Endothelial cell of umbilical vein (primary cell): Measurements from ENCODE around the gene MYL2. TPM values are rescaled to one million over a fixed set of nuclear protein-coding genes. Genes with fewer than 3 reads are reported as not detected.

Source experiments
- BruUV-seq: library from RNA; stranded (reverse); fragments of 400-500 nt; replicated peaks from 2 replicates; lab custom pipeline; 2021; lab: Mats Ljungman, UMichigan
- CTCF ChIA-PET: fragments of 300-600, 350-600 bp; sonication (Branson Sonifier 250); formaldehyde crosslinking; loops from one replicate; lab custom pipeline; 2021; ENCODE audit warnings: antibody characterized with exemption, inconsistent platforms; lab: Charles Lee
- POLR2A ChIA-PET: fragments of 300-600, 350-600 bp; sonication (Branson Sonifier 250); formaldehyde crosslinking; loops from one replicate; lab custom pipeline; 2021; ENCODE audit warnings: antibody characterized with exemption, inconsistent platforms; lab: Charles Lee
- DNase-seq: peaks from one replicate; pipeline ENCODE4 v3.0.0-alpha.2; 2011; ENCODE audit warnings: low read depth, low spot score
- FAIRE-seq: peaks from 2 replicates; lab custom pipeline; 2011; peaks lifted over from hg19 to GRCh38; lab: Jason Lieb, UNC
- H2AFZ ChIP-seq: 2 replicates; pipeline ENCODE4 v1.6.0; 2012; ENCODE audit warnings: low read depth, low read length, control low read depth, inconsistent platforms
- H3K27ac ChIP-seq: 2 replicates; pipeline ENCODE4 v1.5.1; 2011; ENCODE audit warnings: low read depth, mild to moderate bottlenecking, control low read depth, low read length, moderate library complexity; ENCODE audit not compliant: insufficient read depth
- H3K27me3 ChIP-seq, 2 experiments: 2 replicates each; pipeline versions ENCODE4 v1.6.0 to v1.6.1; 2011; ENCODE audit warnings: low read length in 2 of 2, mixed read lengths in 1 of 2; ENCODE audit not compliant: control insufficient read depth in 2 of 2, insufficient read depth in 2 of 2
- H3K36me3 ChIP-seq, 2 experiments: 2 replicates in 1 of 2; 3 replicates in 1 of 2; pipeline ENCODE4 v1.5.1; 2011; ENCODE audit warnings: low read length in 2 of 2, mild to moderate bottlenecking in 1 of 2, moderate library complexity in 1 of 2; ENCODE audit not compliant: control insufficient read depth in 2 of 2, insufficient read depth in 2 of 2; ENCODE audit errors: extremely low read depth in 1 of 2
- H3K4me1 ChIP-seq: 3 replicates; pipeline ENCODE4 v1.5.1; 2011; ENCODE audit warnings: mild to moderate bottlenecking, low read length; ENCODE audit not compliant: control insufficient read depth, insufficient read depth; ENCODE audit errors: extremely low read depth
- H3K4me2 ChIP-seq: 2 replicates; pipeline ENCODE4 v1.6.1; 2011; ENCODE audit warnings: low read length, control low read depth, mixed read lengths; ENCODE audit not compliant: insufficient read depth
- H3K4me3 ChIP-seq, 3 experiments: fragments of 200-600 bp in 1 of 3; sonication (generic), shearing (Covaris generic) in 1 of 3; replicated peaks in 1 of 3; 2 replicates each; pipeline ENCODE4 v1.5.1; 2011 to 2016; ENCODE audit warnings: control low read depth in 3 of 3, low read length in 3 of 3, mild to moderate bottlenecking in 2 of 3, inconsistent platforms in 1 of 3, low read depth in 1 of 3, moderate library complexity in 1 of 3; ENCODE audit not compliant: insufficient read depth in 1 of 3
- H3K79me2 ChIP-seq: 2 replicates; pipeline ENCODE4 v1.6.0; 2012; ENCODE audit warnings: low read length, inconsistent platforms; ENCODE audit not compliant: control insufficient read depth, insufficient read depth
- H3K9ac ChIP-seq: replicated peaks from 2 replicates; pipeline ENCODE3; 2011; ENCODE audit warnings: low read length, control low read depth; ENCODE audit not compliant: insufficient read depth; ENCODE audit errors: extremely low read depth
- H3K9me1 ChIP-seq: replicated peaks from 3 replicates; pipeline ENCODE4 v1.6.0; 2011; ENCODE audit warnings: mild to moderate bottlenecking, low read length; ENCODE audit not compliant: control insufficient read depth, insufficient read depth; ENCODE audit errors: extremely low read depth
- H3K9me3 ChIP-seq: replicated peaks from 2 replicates; pipeline ENCODE4 v1.5.1; 2012; ENCODE audit warnings: low read length, inconsistent platforms; ENCODE audit not compliant: control insufficient read depth, insufficient read depth
- H4K20me1 ChIP-seq: replicated peaks from 2 replicates; pipeline ENCODE3; 2011; ENCODE audit warnings: mild to moderate bottlenecking, low read length; ENCODE audit not compliant: control insufficient read depth, insufficient read depth; ENCODE audit errors: extremely low read depth
- CTCF ChIP-seq, 2 donors: IDR thresholded peaks; 1 replicate in 1 of 2; 2 replicates in 1 of 2; pipeline ENCODE4 v1.5.1; 2011; ENCODE audit warnings: low read length in 2 of 2, mild to moderate bottlenecking in 2 of 2, moderate library complexity in 2 of 2, control low read depth in 1 of 2, inconsistent platforms in 1 of 2, low read depth in 1 of 2; ENCODE audit not compliant: insufficient read depth in 1 of 2; ENCODE audit errors: extremely low read depth in 1 of 2
- EZH2 ChIP-seq: IDR thresholded peaks from 2 replicates; pipeline ENCODE4 v1.6.1; 2012; ENCODE audit warnings: borderline replicate concordance, low read depth, mild to moderate bottlenecking, moderate library complexity, low read length, inconsistent platforms; ENCODE audit not compliant: severe bottlenecking
- FOS ChIP-seq: IDR thresholded peaks from 2 replicates; pipeline ENCODE4 v1.6.1; 2011; ENCODE audit warnings: mild to moderate bottlenecking, low read length, moderate library complexity, borderline replicate concordance; ENCODE audit not compliant: insufficient read depth
- GATA2 ChIP-seq: IDR thresholded peaks from 2 replicates; pipeline ENCODE4 v1.7.0; 2011; ENCODE audit warnings: low read depth, mild to moderate bottlenecking, moderate library complexity, mixed read lengths, low read length; ENCODE audit not compliant: insufficient read length, insufficient read depth
- MAX ChIP-seq: IDR thresholded peaks from 2 replicates; pipeline ENCODE4 v1.6.1; 2011; ENCODE audit not compliant: insufficient read depth, insufficient read length
- MYC ChIP-seq: IDR thresholded peaks from one replicate; pipeline ENCODE4 v1.6.1; 2011; ENCODE audit warnings: mild to moderate bottlenecking, low read depth, low read length
- dilution Hi-C: fragments of 300-500 bp; cut with MboI; formaldehyde crosslinking; loops from one replicate; pipeline ENCODE4 v1.15.0; 2019; ENCODE audit warnings: low sequenced_read_pairs; ENCODE audit not compliant: extremely low pct_ligation_motif_present
- intact Hi-C: fragments of 100-400 bp; cut with micrococcal nuclease; formaldehyde crosslinking; loops from one replicate; pipeline ENCODE4 v1.10.0; 2022
- polyA plus RNA-seq, 4 experiments: library from polyadenylated mRNA; depleted of rRNA in 3 of 4; stranded (reverse) in 3 of 4; unstranded in 1 of 4; fragments of >200 nt; gene quantifications; 2 replicates each; pipeline versions ENCODE4 v1.2.1 to v1.2.3, GENCODE V29; 2011 to 2012; ENCODE audit warnings: missing spikeins in 1 of 4
- total RNA-seq: library from RNA; stranded (reverse); gene quantifications from 2 replicates; pipeline ENCODE4 v1.2.3, GENCODE V29; 2021

MYL2 gene
- total and polyA plus RNA-seq, 2 donors (not counting 3 experiments of a cell fraction or from before 2014, with no cell fraction given): 0.93 TPM; not detected in 1

- no peak overlapping the region for H3K4me3 ChIP-seq
- FAIRE-seq (no peak), DNase-seq (no peak)
- peaks cover 0 to 2% of the 10 kb centered on the region in 2 experiments for H3K27me3 ChIP-seq
- no peak overlapping the region for H3K27ac ChIP-seq
- no peaks in the 10 kb centered on the region for H3K9me3 ChIP-seq
- ChIA-PET POLR2A (no interaction called here), CTCF (no interaction called here)
- dilution Hi-C loops (no loop called here), intact Hi-C loops (no loop called here)
- H2AFZ ChIP-seq: no peak overlapping the region
- no TSS peak for BruUV-seq
- H4K20me1 ChIP-seq: no peaks in the 10 kb centered on the region
- no peak for TF ChIP-seq MAX
- TF ChIP-seq GATA2: no peak
- TF ChIP-seq MYC: no peak
- TF ChIP-seq EZH2: no peak
- no peak for TF ChIP-seq CTCF (IDR thresholded peaks at IDR 0.05; ENCODE audit: extremely low read depth in 1 of 2, insufficient read depth in 1 of 2, low read depth in 1 of 2, low read length in 2 of 2)
- TF ChIP-seq FOS: no peak
- H3K36me3 ChIP-seq: no peaks in the 10 kb centered on the region
- H3K9me1 ChIP-seq: no peaks in the 10 kb centered on the region
- H3K4me1 ChIP-seq: no peaks in the 10 kb centered on the region
- H3K4me2 ChIP-seq: no peak overlapping the region
- H3K9ac ChIP-seq: no peak overlapping the region
- no peaks in the 10 kb centered on the region for H3K79me2 ChIP-seq
Measured at GRCh38 chr12:110901401-110901800, 19.0 kb downstream of the MYL2 start.
